Mucosa of descending colon (tissue), 3 donors: ENCODE measurements around the gene TGFBRAP1. TPM values are rescaled to one million over a fixed set of nuclear protein-coding genes. Genes with fewer than 3 reads are reported as not detected.

Source experiments
- ATAC-seq: fragments of 200-7000 bp; cut with Tn5 transposase; one replicate; pipeline ENCODE4 v1.9.1; 2020; ENCODE audit warnings: mild to moderate bottlenecking, moderate library complexity
- DNase-seq, 3 donors: peaks; one replicate each; pipeline ENCODE4 v3.0.0-alpha.2; 2020
- H3K36me3 ChIP-seq: fragments of 200-600 bp; one replicate; pipeline ENCODE4 v1.8.0; 2021; ENCODE audit warnings: low read depth, mild to moderate bottlenecking
- H3K4me1 ChIP-seq: fragments of 200-600 bp; one replicate; pipeline ENCODE4 v1.8.0; 2021; ENCODE audit warnings: low read depth, mild to moderate bottlenecking
- H3K4me3 ChIP-seq: fragments of 200-600 bp; one replicate; pipeline ENCODE4 v1.8.0; 2021; ENCODE audit warnings: mild to moderate bottlenecking
- H3K9me3 ChIP-seq: fragments of 200-600 bp; one replicate; pipeline ENCODE4 v1.8.0; 2021; ENCODE audit warnings: mild to moderate bottlenecking
- CTCF ChIP-seq: fragments of 200-600 bp; IDR thresholded peaks from one replicate; pipeline ENCODE4 v1.8.0; 2022; ENCODE audit warnings: antibody characterized with exemption, mild to moderate bottlenecking
- intact Hi-C, 2 donors: fragments of 100-400 bp; cut with DNase I in 1 of 2; cut with micrococcal nuclease in 1 of 2; formaldehyde crosslinking; loops; one replicate each; pipeline versions ENCODE4 v1.11.0 to v1.11.1; 2022; cut with DNase I, micrococcal nuclease
- long read RNA-seq, 2 donors: library from polyadenylated mRNA; unstranded; transcript quantifications; one replicate each; pipeline ENCODE4 v2.0.0, GENCODE V29; 2019 to 2021
- total RNA-seq, 3 donors: library from RNA; stranded (reverse); fragmentation: NEBNext Ultra II Directional in 2 of 3; extraction: Animal tissue kit (Norgen Biotek cat#: 25700) in 2 of 3; gene quantifications; one replicate each; pipeline versions ENCODE4 v1.2.1 to v1.2.4, GENCODE V29; 2021 to 2023
- donor health status: DM: no; HTN: no; CAD: no; lungs with moderate emphysema.
- donor health status: DM: no; HTN: no; CAD: no.
- donor health status: DM: no; HTN: yes; CAD: no.

Gene TGFBRAP1
- 10 to 100 TPM; 16.9 to 24.3 (median 20.9) TPM for total RNA-seq
- long read RNA-seq, donor 1, full-length matches to known transcripts = 14 of 46 reads
- long read RNA-seq, donor 1, partial matches to known transcripts = 9 of 46 reads
- long read RNA-seq, donor 1, other reads (novel, unspliced or antisense) = 23 of 46 reads
- long read RNA-seq, donor 2, partial matches to known transcripts = 0 of 1 reads
- long read RNA-seq, donor 2, other reads (novel, unspliced or antisense) = 1 of 1 reads

- TF ChIP-seq CTCF = no peak
- H3K36me3 ChIP-seq = no peaks in the 10 kb centered on the region
- DNase-seq (peak; percentile 55 to 78 (median 74)), ATAC-seq (peak; percentile 92)
- peak within 1 kb of the TSS; percentile 34 for H3K4me3 ChIP-seq
- intact Hi-C loops = no loop called here
- peaks cover 16% of the 10 kb centered on the region for H3K4me1 ChIP-seq
- H3K9me3 ChIP-seq = no peaks in the 10 kb centered on the region
Measured at GRCh38 chr2:105329561-105330495, at the start of gene TGFBRAP1. TSS of gene TGFBRAP1 (minus strand) at chr2:105329735. CDS start at chr2:105308301, 21,434 bp downstream.

GRCh38 chr2:105378921-105379383 lies 49.4 kb upstream of the TGFBRAP1 start:
- no peaks in the 10 kb centered on the region for H3K9me3 ChIP-seq
- DNase-seq (no peak), ATAC-seq (no peak)
- TF ChIP-seq CTCF = no peak
- intact Hi-C loops = no loop called here
- no peak overlapping the region for H3K4me3 ChIP-seq
- H3K36me3 ChIP-seq = no peaks in the 10 kb centered on the region
- H3K4me1 ChIP-seq = peaks cover 9% of the 10 kb centered on the region

- Histone ChIP-seq H3K4me1 (peaks cover 9% of the 10 kb centered on the region), H3K9me3 (no peaks in the 10 kb centered on the region), H3K36me3 (no peaks in the 10 kb centered on the region), H3K4me3 (no peak overlapping the region)
- TF ChIP-seq CTCF = no peak
- intact Hi-C loops = no loop called here
- no peak for DNase-seq
- ATAC-seq = no peak
Measured at GRCh38 chr2:105378276-105378840, 48.8 kb upstream of the TGFBRAP1 start.

- no peak for DNase-seq
- Histone ChIP-seq H3K4me3 (no peak overlapping the region), H3K36me3 (no peaks in the 10 kb centered on the region), H3K9me3 (no peaks in the 10 kb centered on the region), H3K4me1 (peaks cover 9% of the 10 kb centered on the region)
- no peak for TF ChIP-seq CTCF
- ATAC-seq = no peak
- intact Hi-C loops = no loop called here
Measured at GRCh38 chr2:105377871-105378270, 48.3 kb upstream of the TGFBRAP1 start.

GRCh38 chr2:105376789-105377240 lies 47.3 kb upstream of the TGFBRAP1 start:
- no peak for ATAC-seq
- Histone ChIP-seq H3K36me3 (no peaks in the 10 kb centered on the region), H3K9me3 (no peaks in the 10 kb centered on the region), H3K4me1 (peaks cover 9% of the 10 kb centered on the region), H3K4me3 (no peak overlapping the region)
- intact Hi-C loops = no loop called here
- no peak for DNase-seq
- TF ChIP-seq CTCF = no peak
